ENCODE data around the gene HAT1. TPM values are rescaled to one million over a fixed set of nuclear protein-coding genes. Genes with fewer than 3 reads are reported as not detected.
"Not testable (repeated sequence)": the region's sequence is repeated elsewhere in the genome, so short reads cannot be mapped to it uniquely, and the experiment has no call there.

Gene HAT1
- total RNA-seq, 2 donors from 2014 or later = 5.6 to 21.5 TPM

DNA sequence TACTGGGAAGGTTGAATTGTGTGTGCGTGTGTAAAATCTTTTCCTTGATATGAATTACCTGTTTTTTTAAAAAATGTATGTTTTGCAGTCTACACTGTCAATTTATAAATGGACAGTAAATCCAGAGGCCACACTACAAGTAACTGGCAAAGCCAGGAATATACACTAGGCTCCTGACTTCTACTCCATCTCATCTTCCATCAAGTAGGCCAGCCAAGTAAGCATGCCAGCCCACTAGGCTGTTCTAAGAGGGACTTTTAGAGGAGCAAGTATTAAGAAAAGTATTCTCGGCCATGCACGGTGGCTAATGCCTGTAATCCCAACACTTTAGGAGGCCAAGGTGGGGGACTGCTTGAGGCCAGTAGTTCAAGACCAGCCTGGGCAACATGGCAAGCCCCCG lies 64.5 kb downstream of the HAT1 start:
- no peaks in the 10 kb centered on the region for H3K27me3 ChIP-seq

DNA sequence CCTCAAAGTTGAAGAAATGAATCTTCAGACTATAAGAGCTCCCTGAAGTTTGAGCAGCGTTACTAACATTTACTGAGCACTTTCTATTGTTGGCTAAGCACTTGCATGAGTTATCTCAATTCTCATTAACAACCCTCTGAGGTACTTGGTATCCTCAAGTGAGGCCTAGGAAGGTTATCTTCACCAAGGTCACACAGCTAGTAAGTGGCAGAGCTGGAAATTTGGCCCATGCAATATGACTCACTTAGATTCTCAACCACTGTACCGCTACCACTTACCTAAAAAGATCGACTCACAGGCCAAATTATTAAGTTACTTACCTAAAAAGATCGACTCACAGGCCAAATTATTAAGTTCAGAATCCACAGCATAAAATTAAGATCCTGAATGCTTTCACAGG lies 68.8 kb downstream of the HAT1 start:
- intact Hi-C loops (cut with DNase I) = no loop called here
- Histone ChIP-seq H3K9me3 (no peaks in the 10 kb centered on the region), H3K27ac (no peak overlapping the region), H3K36me3 (replicated peaks in 1 of 2; ENCODE audit: insufficient read depth in 1 of 2, low read depth in 2 of 2) (no peaks in the 10 kb centered on the region), H3K4me1 (no peaks in the 10 kb centered on the region), H3K4me3 (no peak overlapping the region), H3K27me3 (no peaks in the 10 kb centered on the region)
- TF ChIP-seq CTCF (IDR thresholded peaks at IDR 0.05) = no peak
- no peak for TF ChIP-seq POLR2A (IDR thresholded peaks at IDR 0.05)
- ATAC-seq = no peak
- 84% methylated on average over 4 of the region's 4 CpGs for WGBS, 2 donors
- DNase-seq = no peak

More for the DNA sequence above, 64.5 kb downstream of the HAT1 start:
- no peaks in the 10 kb centered on the region for H3K9me3 ChIP-seq
- TF ChIP-seq POLR2A (IDR thresholded peaks at IDR 0.05) = no peak
- no peak for TF ChIP-seq CTCF (IDR thresholded peaks at IDR 0.05)
- H3K4me1 ChIP-seq = no peaks in the 10 kb centered on the region
- no peak overlapping the region for H3K4me3 ChIP-seq
- no peak overlapping the region for H3K27ac ChIP-seq
- intact Hi-C loops (cut with DNase I) = no loop called here
- DNase-seq (no peak), ATAC-seq (no peak)
- no peaks in the 10 kb centered on the region for H3K36me3 ChIP-seq (replicated peaks in 1 of 2; ENCODE audit: insufficient read depth in 1 of 2, low read depth in 2 of 2)
- 74 to 97% methylated on average over 4 of the region's 4 CpGs for WGBS, 2 donors

DNA sequence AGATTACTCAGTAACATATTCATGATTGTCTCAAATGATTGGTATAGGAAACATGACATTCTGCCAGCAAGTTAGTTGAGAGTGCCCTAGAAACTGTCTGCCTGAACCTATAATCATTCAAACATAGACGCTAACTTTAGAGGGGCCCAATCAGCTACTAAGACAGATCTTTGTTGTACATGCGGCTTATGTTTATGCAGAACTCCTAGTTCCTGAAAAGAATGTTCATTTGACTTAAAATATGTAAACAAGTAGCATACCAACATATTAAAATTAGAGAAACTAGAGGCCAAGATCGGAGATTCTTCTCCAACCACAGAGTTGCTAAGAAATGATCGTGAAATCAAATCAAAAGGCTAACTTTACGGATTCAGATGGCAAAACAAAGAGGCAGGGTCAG lies 73.3 kb downstream of the HAT1 start:
- Histone ChIP-seq H3K4me3 (no peak overlapping the region), H3K27ac (no peak overlapping the region), H3K9me3 (no peaks in the 10 kb centered on the region), H3K27me3 (no peaks in the 10 kb centered on the region), H3K36me3 (replicated peaks in 1 of 2; ENCODE audit: insufficient read depth in 1 of 2, low read depth in 2 of 2) (no peaks in the 10 kb centered on the region), H3K4me1 (peaks cover 9% of the 10 kb centered on the region)
- intact Hi-C loops (cut with DNase I) = no loop called here
- 90 to 92% methylated on average over 5 of the region's 5 CpGs for WGBS, 2 donors
- DNase-seq (no peak), ATAC-seq (no peak)
- TF ChIP-seq POLR2A (IDR thresholded peaks at IDR 0.05) = no peak

DNA sequence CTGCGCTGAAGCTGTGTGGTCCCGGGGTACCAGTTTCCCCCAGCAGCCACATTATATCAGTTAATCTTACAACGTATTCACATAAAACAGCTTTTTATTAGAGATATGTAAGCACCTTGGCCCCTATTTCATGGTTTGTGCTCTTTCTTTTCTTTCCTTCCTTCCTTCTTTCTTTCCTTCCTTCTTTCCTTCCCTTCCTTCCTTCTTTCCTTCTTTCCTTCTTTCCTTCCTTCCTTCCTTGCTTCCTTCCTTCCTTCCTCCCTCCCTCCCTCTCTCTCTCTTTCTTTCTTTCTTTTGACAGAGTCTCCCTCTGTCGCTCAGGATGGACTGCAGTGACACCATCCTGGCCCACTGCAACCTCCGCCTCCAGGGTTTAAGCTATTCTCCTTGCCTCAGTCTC lies 73.8 kb downstream of the HAT1 start:
- ATAC-seq = no peak
- 85 to 91% methylated on average over 5 of the region's 5 CpGs for WGBS, 2 donors
- no peak overlapping the region for H3K27ac ChIP-seq

GRCh38 chr2:171997031-171997430 lies 74.8 kb downstream of the HAT1 start:
- H3K27me3 ChIP-seq; H3K9me3 ChIP-seq; H3K27ac ChIP-seq; intact Hi-C loops (cut with DNase I); ATAC-seq; H3K36me3 ChIP-seq (replicated peaks in 1 of 2; ENCODE audit: insufficient read depth in 1 of 2, low read depth in 2 of 2); H3K4me3 ChIP-seq; H3K4me1 ChIP-seq; DNase-seq: not testable (repeated sequence)
- WGBS, 2 donors = 75 to 83% methylated on average over 5 of the region's 5 CpGs

More for the DNA sequence above, 73.8 kb downstream of the HAT1 start:
- DNase-seq = no peak
- no peaks in the 10 kb centered on the region for H3K9me3 ChIP-seq
- intact Hi-C loops (cut with DNase I) = no loop called here
- no peaks in the 10 kb centered on the region for H3K36me3 ChIP-seq (replicated peaks in 1 of 2; ENCODE audit: insufficient read depth in 1 of 2, low read depth in 2 of 2)
- no peak overlapping the region for H3K4me3 ChIP-seq
- TF ChIP-seq POLR2A (IDR thresholded peaks at IDR 0.05) (no peak), CTCF (IDR thresholded peaks at IDR 0.05) (no peak)
- peaks cover 9% of the 10 kb centered on the region for H3K4me1 ChIP-seq
- no peaks in the 10 kb centered on the region for H3K27me3 ChIP-seq

DNA sequence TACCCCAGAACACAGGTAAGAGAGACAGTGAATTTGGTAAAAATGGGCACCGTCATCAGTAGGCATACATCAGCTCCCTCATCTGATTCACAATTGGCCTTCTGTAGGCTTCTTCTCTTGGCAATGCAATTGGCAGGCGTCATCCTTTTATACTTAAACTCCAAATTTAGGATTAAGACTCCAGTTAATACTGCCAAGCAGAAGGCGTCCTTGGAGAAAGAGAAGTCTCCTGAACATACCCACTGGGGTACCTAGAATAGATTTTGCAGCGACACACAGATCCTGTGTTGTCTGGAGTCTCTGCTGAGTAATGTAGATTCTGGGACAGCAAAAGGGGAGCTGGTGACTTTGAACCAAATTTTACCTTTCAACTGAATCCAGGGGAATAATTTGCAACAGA lies 76.9 kb downstream of the HAT1 start:
- Histone ChIP-seq H3K27ac (peak overlapping the region in 2 of 4 donors; percentile 65 to 70), H3K9me3 (no peaks in the 10 kb centered on the region), H3K4me1 (peaks cover 9% of the 10 kb centered on the region), H3K27me3 (no peaks in the 10 kb centered on the region), H3K36me3 (replicated peaks in 1 of 2; ENCODE audit: insufficient read depth in 1 of 2, low read depth in 2 of 2) (no peaks in the 10 kb centered on the region), H3K4me3 (peak overlapping the region in 1 of 2 donors; percentile 68)
- ATAC-seq = peak; percentile 1
- 43 to 47% methylated on average over 4 of the region's 4 CpGs for WGBS, 2 donors
- no peak for TF ChIP-seq POLR2A (IDR thresholded peaks at IDR 0.05)
- no peak for TF ChIP-seq CTCF (IDR thresholded peaks at IDR 0.05)
- DNase-seq = no peak
- intact Hi-C loops (cut with DNase I) = no loop called here
